PC-9 (cell line): ENCODE results near the gene CST7. TPM values are rescaled to one million over a fixed set of nuclear protein-coding genes. Genes with fewer than 3 reads are reported as not detected.

Experiments used
- total RNA-seq: library from RNA; stranded (reverse); gene quantifications from 2 replicates; pipeline ENCODE4 v1.2.3, GENCODE V29; 2021

The CST7 gene
- total RNA-seq, 1 experiment from 2014 or later, result not detected

Other genes with a start within 250 kb of the CST7 start
- gene APMAP, start 43.5 kb downstream of the CST7 start, total RNA-seq, result 96.6 and 103 TPM in 2 replicates
- gene ACSS1, start 108.9 kb downstream of the CST7 start, total RNA-seq, result 12.8 and 12.9 TPM in 2 replicates
- 0.65 and 1.5 TPM in 2 replicates for gene VSX1, start 132.9 kb downstream of the CST7 start, total RNA-seq
- 75.5 and 80.4 TPM in 2 replicates for gene ENTPD6, start 246.4 kb downstream of the CST7 start, total RNA-seq